ENCODE data around the gene SMYD4. TPM values are rescaled to one million over a fixed set of nuclear protein-coding genes. Genes with fewer than 3 reads are reported as not detected.

Gene SMYD4
- total and polyA plus RNA-seq, 2 experiments from 2014 or later = 17.0 to 21.9 TPM

DNA sequence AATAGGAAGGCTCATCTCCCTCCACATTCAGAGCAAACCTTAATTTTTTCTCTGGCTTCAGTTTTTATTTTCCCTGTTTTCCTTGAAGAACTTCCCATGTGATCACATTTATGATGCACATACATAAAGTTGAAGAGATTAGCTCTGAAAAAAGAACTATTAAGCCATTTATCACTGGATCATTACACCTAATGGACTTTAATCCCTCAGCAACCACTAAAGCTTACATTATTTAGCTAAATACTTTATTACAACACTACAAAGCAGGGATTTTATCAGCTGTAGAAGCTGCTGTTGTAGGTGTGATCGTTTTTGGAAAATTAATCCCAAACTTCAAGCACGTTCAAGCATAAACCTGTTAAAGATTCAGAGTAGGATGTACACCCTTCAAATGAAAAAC, 21.1 kb downstream of the SMYD4 start:
- Histone ChIP-seq H3F3A (replicated peaks; ENCODE audit: low read depth) (no peaks in the 10 kb centered on the region), H4K20me1 (replicated peaks; ENCODE audit: insufficient read depth) (peaks cover 16% of the 10 kb centered on the region), H3K4me2 (no peak overlapping the region), H3K9me2 (ENCODE audit: insufficient read depth) (no peaks in the 10 kb centered on the region), H3K36me3 (ENCODE audit: insufficient read depth) (no peaks in the 10 kb centered on the region), H3K4me3 (no peak overlapping the region), H3K79me2 (replicated peaks; ENCODE audit: insufficient read depth) (no peaks in the 10 kb centered on the region), H3K27ac (ENCODE audit: low read depth) (no peak overlapping the region), H3K4me1 (ENCODE audit: insufficient read depth) (no peaks in the 10 kb centered on the region), H2AFZ (no peak overlapping the region), H3K27me3 (ENCODE audit: insufficient read depth) (no peaks in the 10 kb centered on the region)
- ATAC-seq = no peak
- no peaks in the 10 kb centered on the region for H3K9me3 Mint-ChIP-seq
- no peaks in the 10 kb centered on the region for H3K27me3 Mint-ChIP-seq (ENCODE audit: insufficient read depth, low read depth, poor library complexity)
- no peak for DNase-seq (ENCODE audit: low spot score)
- TF ChIP-seq, protein P1, sequence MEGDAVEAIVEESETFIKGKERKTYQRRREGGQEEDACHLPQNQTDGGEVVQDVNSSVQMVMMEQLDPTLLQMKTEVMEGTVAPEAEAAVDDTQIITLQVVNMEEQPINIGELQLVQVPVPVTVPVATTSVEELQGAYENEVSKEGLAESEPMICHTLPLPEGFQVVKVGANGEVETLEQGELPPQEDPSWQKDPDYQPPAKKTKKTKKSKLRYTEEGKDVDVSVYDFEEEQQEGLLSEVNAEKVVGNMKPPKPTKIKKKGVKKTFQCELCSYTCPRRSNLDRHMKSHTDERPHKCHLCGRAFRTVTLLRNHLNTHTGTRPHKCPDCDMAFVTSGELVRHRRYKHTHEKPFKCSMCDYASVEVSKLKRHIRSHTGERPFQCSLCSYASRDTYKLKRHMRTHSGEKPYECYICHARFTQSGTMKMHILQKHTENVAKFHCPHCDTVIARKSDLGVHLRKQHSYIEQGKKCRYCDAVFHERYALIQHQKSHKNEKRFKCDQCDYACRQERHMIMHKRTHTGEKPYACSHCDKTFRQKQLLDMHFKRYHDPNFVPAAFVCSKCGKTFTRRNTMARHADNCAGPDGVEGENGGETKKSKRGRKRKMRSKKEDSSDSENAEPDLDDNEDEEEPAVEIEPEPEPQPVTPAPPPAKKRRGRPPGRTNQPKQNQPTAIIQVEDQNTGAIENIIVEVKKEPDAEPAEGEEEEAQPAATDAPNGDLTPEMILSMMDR (conservative IDR thresholded peaks at IDR 0.05; ENCODE audit: low read depth in 2 of 2) = no peak
- TF ChIP-seq, protein P2, sequence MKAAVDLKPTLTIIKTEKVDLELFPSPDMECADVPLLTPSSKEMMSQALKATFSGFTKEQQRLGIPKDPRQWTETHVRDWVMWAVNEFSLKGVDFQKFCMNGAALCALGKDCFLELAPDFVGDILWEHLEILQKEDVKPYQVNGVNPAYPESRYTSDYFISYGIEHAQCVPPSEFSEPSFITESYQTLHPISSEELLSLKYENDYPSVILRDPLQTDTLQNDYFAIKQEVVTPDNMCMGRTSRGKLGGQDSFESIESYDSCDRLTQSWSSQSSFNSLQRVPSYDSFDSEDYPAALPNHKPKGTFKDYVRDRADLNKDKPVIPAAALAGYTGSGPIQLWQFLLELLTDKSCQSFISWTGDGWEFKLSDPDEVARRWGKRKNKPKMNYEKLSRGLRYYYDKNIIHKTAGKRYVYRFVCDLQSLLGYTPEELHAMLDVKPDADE (IDR thresholded peaks at IDR 0.05) = no peak
- TF ChIP-seq EZH2phosphoT487 (IDR thresholded peaks at IDR 0.05; ENCODE audit: unreplicated experiment) = no peak
- TF ChIP-seq, protein P3, sequence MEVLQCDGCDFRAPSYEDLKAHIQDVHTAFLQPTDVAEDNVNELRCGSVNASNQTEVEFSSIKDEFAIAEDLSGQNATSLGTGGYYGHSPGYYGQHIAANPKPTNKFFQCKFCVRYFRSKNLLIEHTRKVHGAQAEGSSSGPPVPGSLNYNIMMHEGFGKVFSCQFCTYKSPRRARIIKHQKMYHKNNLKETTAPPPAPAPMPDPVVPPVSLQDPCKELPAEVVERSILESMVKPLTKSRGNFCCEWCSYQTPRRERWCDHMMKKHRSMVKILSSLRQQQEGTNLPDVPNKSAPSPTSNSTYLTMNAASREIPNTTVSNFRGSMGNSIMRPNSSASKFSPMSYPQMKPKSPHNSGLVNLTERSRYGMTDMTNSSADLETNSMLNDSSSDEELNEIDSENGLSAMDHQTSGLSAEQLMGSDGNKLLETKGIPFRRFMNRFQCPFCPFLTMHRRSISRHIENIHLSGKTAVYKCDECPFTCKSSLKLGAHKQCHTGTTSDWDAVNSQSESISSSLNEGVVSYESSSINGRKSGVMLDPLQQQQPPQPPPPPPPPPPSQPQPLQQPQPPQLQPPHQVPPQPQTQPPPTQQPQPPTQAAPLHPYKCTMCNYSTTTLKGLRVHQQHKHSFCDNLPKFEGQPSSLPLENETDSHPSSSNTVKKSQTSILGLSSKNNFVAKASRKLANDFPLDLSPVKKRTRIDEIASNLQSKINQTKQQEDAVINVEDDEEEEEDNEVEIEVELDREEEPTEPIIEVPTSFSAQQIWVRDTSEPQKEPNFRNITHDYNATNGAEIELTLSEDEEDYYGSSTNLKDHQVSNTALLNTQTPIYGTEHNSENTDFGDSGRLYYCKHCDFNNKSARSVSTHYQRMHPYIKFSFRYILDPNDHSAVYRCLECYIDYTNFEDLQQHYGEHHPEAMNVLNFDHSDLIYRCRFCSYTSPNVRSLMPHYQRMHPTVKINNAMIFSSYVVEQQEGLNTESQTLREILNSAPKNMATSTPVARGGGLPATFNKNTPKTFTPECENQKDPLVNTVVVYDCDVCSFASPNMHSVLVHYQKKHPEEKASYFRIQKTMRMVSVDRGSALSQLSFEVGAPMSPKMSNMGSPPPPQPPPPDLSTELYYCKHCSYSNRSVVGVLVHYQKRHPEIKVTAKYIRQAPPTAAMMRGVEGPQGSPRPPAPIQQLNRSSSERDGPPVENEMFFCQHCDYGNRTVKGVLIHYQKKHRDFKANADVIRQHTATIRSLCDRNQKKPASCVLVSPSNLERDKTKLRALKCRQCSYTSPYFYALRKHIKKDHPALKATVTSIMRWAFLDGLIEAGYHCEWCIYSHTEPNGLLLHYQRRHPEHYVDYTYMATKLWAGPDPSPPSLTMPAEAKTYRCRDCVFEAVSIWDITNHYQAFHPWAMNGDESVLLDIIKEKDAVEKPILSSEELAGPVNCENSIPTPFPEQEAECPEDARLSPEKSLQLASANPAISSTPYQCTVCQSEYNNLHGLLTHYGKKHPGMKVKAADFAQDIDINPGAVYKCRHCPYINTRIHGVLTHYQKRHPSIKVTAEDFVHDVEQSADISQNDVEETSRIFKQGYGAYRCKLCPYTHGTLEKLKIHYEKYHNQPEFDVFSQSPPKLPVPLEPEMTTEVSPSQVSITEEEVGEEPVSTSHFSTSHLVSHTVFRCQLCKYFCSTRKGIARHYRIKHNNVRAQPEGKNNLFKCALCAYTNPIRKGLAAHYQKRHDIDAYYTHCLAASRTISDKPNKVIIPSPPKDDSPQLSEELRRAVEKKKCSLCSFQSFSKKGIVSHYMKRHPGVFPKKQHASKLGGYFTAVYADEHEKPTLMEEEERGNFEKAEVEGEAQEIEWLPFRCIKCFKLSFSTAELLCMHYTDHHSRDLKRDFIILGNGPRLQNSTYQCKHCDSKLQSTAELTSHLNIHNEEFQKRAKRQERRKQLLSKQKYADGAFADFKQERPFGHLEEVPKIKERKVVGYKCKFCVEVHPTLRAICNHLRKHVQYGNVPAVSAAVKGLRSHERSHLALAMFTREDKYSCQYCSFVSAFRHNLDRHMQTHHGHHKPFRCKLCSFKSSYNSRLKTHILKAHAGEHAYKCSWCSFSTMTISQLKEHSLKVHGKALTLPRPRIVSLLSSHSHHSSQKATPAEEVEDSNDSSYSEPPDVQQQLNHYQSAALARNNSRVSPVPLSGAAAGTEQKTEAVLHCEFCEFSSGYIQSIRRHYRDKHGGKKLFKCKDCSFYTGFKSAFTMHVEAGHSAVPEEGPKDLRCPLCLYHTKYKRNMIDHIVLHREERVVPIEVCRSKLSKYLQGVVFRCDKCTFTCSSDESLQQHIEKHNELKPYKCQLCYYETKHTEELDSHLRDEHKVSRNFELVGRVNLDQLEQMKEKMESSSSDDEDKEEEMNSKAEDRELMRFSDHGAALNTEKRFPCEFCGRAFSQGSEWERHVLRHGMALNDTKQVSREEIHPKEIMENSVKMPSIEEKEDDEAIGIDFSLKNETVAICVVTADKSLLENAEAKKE (CRISPR knock-in tag; IDR thresholded peaks at IDR 0.05) = no peak
- TF ChIP-seq STAT1 (IDR thresholded peaks at IDR 0.05; ENCODE audit: unreplicated experiment) = no peak
- TF ChIP-seq NANOG (IDR thresholded peaks at IDR 0.05; ENCODE audit: borderline replicate concordance) = no peak
- TF ChIP-seq ZNF114 (CRISPR knock-in tag; IDR thresholded peaks at IDR 0.05) = no peak
- no peak for TF ChIP-seq ZNF331 (CRISPR knock-in tag; IDR thresholded peaks at IDR 0.05; ENCODE audit: low read depth)
- TF ChIP-seq, protein P4, sequence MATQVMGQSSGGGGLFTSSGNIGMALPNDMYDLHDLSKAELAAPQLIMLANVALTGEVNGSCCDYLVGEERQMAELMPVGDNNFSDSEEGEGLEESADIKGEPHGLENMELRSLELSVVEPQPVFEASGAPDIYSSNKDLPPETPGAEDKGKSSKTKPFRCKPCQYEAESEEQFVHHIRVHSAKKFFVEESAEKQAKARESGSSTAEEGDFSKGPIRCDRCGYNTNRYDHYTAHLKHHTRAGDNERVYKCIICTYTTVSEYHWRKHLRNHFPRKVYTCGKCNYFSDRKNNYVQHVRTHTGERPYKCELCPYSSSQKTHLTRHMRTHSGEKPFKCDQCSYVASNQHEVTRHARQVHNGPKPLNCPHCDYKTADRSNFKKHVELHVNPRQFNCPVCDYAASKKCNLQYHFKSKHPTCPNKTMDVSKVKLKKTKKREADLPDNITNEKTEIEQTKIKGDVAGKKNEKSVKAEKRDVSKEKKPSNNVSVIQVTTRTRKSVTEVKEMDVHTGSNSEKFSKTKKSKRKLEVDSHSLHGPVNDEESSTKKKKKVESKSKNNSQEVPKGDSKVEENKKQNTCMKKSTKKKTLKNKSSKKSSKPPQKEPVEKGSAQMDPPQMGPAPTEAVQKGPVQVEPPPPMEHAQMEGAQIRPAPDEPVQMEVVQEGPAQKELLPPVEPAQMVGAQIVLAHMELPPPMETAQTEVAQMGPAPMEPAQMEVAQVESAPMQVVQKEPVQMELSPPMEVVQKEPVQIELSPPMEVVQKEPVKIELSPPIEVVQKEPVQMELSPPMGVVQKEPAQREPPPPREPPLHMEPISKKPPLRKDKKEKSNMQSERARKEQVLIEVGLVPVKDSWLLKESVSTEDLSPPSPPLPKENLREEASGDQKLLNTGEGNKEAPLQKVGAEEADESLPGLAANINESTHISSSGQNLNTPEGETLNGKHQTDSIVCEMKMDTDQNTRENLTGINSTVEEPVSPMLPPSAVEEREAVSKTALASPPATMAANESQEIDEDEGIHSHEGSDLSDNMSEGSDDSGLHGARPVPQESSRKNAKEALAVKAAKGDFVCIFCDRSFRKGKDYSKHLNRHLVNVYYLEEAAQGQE (IDR thresholded peaks at IDR 0.05; ENCODE audit: unreplicated experiment) = no peak
- no peak for TF ChIP-seq CREB1 (CRISPR knock-in tag; IDR thresholded peaks at IDR 0.05; ENCODE audit: low read depth)
- TF ChIP-seq JUNB (IDR thresholded peaks at IDR 0.05; ENCODE audit: unreplicated experiment) = no peak
- no peak for TF ChIP-seq POLR2AphosphoS5 (IDR thresholded peaks at IDR 0.05; ENCODE audit: low read depth)
- no peak for TF ChIP-seq EZH2 (IDR thresholded peaks at IDR 0.05; ENCODE audit: low read depth, unreplicated experiment)
- H3K27ac Mint-ChIP-seq = no peak overlapping the region
- H3K4me1 Mint-ChIP-seq = no peaks in the 10 kb centered on the region; the same call in 2 of the 3 replicates
- H3K36me3 Mint-ChIP-seq (ENCODE audit: low read depth) = peaks cover 30% of the 10 kb centered on the region
- H3K4me3 Mint-ChIP-seq = no peak overlapping the region
